Stimulated activated CD4-positive, alpha-beta T cell treated with anti-CD3 and anti-CD28 coated beads, Interleukin-4, amount 100 ng/mL, for 48 hours (primary cell): ENCODE measurements around the gene CDKN2B-AS1.
A peak's percentile ranks its signal among the peaks of the same experiment; 100 is the strongest.

ENCODE experiments used
- DNase-seq, 2 donors: peaks; one replicate each; pipeline ENCODE4 v3.0.0-alpha.2; 2020; ENCODE audit warnings: low read depth in 2 of 2

The CDKN2B-AS1 gene

DNA sequence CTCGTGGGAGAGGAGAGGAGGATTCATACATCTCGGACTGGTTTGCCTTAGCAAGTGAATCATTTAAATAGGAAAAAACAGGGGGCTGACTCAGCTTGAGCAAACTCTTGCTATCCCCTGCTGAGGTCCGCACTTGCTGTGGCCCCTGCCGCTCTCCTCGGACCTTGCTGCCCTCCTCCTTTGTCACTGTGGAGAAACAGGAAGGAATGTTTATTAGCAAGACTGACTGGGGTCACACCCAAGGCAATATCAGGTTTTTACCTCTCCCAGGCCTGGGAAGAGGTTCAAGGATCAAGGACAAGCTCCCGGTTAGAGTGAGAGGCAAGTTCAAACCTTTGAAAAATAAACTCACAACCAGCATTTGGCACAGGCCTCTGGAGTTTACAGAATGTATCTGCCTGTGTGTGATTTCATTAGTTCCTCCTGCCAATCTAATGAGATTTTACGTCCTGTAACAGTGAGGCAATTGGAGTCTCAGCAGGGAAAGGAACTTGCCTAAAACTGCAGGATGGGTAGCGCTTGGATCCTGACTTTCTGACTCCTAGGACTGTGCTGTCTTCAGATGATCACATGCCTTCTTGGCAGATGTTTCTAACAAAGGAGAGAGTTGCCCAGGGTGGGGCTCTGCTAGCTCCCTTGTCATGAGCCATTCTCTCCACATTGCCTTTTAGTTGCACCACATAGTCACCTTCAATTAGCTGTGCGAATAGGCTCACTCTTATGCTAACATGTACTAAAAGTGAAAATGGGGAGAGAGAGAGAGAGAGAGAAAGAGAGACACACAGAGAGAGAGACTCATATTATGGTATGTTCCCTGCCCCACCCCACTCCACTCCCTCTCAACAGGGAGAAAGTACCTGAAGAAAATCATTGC, 123.2 kb downstream of the CDKN2B-AS1 start:
- no peak for DNase-seq

- no peak for DNase-seq
Observed at GRCh38 chr9:22118810-22119521, 124.4 kb downstream of the CDKN2B-AS1 start.

- DNase-seq, result no peak
Observed at GRCh38 chr9:22119522-22120158, 125.0 kb downstream of the CDKN2B-AS1 start.

DNA sequence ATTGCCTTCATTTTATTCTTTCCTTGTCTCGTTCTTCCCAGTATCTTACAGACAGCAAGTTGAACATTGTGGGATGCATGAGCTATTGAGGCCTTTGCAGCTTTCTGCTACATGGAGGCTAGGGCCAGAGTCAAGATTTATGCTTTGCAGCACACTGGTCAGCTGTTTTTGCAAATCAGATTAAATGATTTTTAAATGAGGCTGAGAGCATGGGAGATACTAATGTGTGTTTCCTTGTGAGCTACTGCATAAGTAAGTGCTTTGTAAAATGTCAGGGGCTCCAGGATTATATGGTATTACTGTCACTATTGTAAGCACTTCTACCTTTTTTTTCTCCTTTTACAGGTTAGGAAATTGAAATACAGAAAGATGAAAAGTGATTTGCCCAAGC, 125.6 kb downstream of the CDKN2B-AS1 start:
- DNase-seq, result no peak

DNA sequence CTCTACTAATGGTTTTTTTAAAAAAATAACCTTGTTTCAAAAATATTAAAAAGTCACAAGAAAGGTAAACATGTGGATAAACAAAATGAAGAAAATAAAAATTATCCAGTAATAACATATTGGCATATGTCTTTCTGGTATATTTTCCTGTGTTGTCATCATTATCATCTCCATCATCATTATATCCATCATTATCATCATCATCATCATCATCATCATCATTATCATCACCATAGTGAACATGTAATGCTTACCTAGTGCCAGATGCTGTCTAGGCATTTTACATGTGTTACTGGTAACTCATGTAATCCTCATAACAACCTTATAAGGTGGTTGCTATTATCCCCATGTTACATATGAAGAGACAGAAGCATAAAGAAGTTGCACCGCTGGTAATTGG, 126.0 kb downstream of the CDKN2B-AS1 start:
- DNase-seq, result no peak

- DNase-seq, result no peak
Observed at GRCh38 chr9:22124263-22125011, 129.8 kb downstream of the CDKN2B-AS1 start.

DNA sequence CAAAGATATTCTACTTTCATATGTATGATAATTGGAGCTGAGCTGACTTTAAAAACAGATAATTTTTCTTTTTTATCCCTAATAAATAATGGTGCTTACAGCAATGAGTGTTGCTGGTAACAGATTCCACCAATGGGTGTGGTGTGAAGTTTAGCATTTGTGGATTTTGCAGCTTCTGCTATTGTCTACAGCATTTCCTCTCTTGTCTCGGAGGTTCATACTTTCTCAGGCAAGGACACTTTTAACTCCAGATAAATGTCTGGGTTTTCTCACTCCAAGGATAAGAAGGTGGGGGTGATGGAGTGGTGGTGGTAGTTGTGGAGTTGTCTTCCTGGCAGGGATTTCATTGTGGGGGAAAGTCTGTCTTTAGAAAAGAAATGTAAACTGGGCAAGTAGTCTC, 134.5 kb downstream of the CDKN2B-AS1 start:
- no peak for DNase-seq

GRCh38 chr9:22129633-22130032, 135.0 kb downstream of the CDKN2B-AS1 start:
- no peak for DNase-seq

- DNase-seq, result no peak
Observed at GRCh38 chr9:22131817-22132216, 137.2 kb downstream of the CDKN2B-AS1 start.

- no peak for DNase-seq
Observed at GRCh38 chr9:22134390-22134789, 139.8 kb downstream of the CDKN2B-AS1 start.

GRCh38 chr9:22136461-22137096, 142.0 kb downstream of the CDKN2B-AS1 start:
- DNase-seq, result no peak

DNA sequence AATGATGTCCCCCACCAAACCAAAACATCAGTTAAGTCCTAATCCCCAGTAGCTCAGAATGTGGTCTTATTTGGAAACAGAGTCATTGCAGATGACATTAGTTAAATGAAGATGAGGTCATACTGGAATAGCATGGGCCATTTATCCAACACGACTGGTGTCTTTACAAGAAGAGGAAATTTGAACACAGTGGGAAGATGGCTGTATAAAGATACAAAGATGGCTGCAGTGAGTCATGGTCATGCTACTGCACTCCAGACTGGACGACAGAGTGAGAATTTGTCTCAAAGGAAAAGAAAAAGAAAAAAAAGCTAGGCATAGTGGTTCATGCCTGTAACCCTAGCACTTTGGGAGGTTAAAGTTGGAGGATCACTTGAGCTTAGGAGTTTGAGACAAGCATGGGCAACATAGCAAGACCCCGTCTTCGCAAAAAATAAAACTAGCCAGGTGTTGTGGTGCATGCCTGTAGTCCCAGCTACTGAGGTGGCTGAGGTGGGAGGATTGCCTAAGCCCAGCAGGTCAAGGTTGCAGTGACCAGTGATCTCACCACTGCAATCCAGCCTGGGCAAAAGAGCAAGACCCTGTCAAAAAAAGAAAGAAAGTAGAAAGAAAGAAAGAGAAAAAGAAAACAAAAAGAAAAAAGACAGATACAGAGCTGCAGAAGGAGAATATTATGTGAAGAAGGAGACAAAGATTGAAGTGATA, 144.5 kb downstream of the CDKN2B-AS1 start:
- no peak for DNase-seq

- no peak for DNase-seq
Observed at GRCh38 chr9:22141908-22142307, 147.3 kb downstream of the CDKN2B-AS1 start.

DNA sequence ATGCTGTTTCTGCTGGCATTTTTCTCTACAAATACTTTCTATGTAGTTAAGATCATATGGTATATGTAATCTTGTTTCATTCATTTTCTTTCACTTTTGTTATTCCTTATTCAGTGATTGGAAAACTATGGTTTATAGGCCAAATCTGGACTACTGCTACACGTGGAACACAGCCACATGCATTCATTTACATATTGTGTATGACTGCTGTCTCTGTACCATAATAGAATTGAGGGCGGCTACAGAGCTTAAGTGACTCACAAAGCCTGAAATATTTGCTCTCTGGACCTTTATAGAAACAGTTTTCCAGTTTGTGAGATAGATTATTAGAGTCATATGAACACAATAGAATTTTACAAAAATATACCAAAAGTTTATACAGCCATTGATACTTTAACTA, 148.1 kb downstream of the CDKN2B-AS1 start:
- no peak for DNase-seq

- no peak for DNase-seq
Observed at GRCh38 chr9:22143799-22144625, 149.4 kb downstream of the CDKN2B-AS1 start.

GRCh38 chr9:22146604-22147003, 152.0 kb downstream of the CDKN2B-AS1 start:
- no peak for DNase-seq

GRCh38 chr9:22147813-22148527, 153.4 kb downstream of the CDKN2B-AS1 start:
- peak in 1 of 2 donors; percentile 2 for DNase-seq

DNA sequence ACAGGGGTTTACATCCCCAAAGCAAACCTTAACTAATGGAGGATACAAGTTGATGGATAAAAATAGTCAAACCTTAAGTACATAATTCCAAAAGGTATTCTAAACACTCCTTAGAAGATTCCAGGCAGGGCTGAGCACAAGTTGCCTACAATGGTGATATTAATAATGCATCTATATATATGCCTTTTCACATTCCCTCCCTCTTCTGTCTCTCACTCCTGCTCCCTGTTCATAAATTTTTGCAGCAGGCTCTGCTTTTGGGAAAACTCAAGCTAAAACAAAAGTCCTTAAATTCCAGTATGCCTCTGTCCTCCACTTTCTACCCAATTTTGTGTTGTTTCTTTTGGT, 153.9 kb downstream of the CDKN2B-AS1 start:
- no peak for DNase-seq
